SIG-M5 treated with dmso at 0.1 percent for 504 hours (cell line): ENCODE measurements around the gene DNAI2.
"Not testable (repeated sequence)": the region's sequence is repeated elsewhere in the genome, so short reads cannot be mapped to it uniquely, and the experiment has no call there.

Experiments
- DNase-seq: peaks from one replicate; lab custom pipeline; 2025; ENCODE audit not compliant: unreplicated experiment; lab: John Stamatoyannopoulos, UW

DNAI2 gene

DNA sequence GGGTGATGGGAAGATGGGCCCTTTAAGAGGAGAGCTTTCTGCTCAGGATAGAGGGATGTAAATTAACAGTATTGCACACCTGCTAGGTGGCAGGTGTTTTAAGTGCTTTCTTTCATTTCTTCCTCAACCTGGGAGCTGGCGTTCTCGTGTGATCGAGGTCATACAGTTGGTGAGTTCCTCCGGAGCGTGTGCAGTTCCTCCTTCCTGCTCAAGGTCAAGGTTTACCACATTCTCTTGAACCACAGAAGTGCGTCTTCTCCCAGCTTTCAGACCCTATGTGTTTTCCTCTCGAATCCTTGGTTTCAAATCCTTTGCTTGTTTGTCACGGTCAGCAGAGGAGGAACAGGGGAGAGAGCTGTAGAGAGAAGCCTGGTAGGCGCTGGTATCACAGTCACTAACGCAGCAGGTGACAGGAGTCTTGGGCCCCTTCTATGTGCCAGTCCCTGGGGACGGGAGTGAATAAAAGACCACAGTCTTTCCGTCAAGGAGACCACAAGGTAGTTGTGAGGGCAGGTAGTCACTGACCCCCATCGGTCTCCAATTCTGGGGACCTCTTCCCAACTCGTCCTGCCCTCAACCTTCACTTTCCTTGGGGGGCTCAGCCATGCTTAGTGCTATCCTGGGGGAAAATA, 791 bp downstream of the DNAI2 start:
- DNase-seq = peak; percentile 13

DNA sequence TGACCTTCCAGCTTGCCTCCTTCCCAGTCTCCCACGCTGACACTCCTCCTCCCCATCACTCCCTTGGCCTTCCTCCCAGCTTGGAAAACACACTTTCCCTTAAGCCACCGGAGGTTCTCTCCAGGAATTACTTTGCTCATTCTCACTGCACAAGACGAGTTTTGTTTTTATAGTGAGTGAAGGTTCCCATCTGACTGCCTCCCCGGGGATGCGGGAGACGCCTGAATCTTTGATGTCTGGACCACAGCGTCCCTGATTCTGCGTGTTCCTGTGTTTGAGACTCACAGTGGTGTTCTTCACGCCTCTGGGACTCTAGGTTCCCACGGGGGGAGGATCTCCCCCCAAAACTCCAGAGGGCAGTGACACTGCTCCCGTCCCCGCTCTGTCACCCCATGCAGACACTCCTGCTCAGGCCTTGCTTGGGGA, 2.0 kb downstream of the DNAI2 start:
- no peak for DNase-seq

DNA sequence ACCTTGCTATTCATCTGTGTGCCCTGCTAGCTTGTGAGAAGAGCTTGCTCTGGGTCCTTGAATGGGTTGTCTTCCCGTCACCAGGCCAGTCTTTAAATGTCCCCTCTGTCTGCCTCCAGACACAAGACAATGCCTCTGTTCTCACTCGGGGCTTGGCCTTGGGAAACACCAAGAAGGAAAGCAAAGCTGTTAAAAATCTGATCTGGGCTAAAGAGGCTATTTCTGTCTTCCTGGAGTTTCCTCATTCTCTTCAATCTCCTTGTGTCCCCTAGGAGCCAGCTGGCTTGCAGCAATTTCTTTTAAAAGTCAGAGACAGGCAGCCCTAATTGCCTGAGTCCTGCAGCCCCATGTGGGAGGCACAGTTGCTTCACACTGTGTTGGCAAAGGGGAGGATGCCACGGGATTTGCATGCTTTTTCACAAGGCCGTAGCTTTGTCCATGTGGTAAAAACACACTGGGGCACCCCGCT, 2.5 kb downstream of the DNAI2 start:
- no peak for DNase-seq

DNA sequence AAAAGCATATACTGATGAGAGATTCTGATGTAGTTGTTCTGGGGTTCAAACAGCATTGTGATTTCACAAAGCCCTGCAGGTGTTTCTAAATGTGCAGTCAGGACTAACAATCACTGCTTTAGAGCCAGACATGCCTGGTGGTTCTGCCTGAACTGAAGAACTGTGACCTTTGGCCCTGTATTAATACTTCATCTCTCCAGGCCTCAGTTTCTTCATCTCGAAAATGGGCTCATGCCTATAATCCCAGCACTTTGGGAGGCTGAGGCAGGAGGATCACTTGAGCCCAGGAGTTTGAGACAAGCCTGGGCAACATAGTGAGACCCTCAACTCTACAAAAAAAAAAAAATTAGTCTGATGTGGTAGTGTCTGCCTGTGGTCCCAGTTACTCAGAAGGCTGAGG, 3.9 kb downstream of the DNAI2 start:
- DNase-seq = no peak

DNA sequence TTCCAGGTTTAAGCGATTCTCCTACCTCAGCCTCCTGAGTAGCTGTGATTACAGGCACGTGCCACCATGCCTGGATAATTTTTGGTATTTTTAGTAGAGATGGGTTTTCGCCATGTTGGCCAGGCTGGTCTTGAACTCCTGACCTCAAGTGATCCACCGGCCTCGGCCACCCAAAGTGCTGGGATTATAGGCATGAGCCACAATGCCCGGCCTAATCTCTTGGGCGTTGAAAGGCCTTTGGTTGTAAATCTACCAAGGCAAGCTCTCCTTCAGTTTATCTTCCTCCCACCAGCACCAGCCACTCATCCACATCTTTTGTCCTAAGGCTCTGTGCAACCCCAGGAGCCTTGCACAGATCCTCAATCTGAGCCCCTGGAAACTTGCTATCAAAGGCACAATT, 5.6 kb downstream of the DNAI2 start:
- not testable (repeated sequence) for DNase-seq

DNA sequence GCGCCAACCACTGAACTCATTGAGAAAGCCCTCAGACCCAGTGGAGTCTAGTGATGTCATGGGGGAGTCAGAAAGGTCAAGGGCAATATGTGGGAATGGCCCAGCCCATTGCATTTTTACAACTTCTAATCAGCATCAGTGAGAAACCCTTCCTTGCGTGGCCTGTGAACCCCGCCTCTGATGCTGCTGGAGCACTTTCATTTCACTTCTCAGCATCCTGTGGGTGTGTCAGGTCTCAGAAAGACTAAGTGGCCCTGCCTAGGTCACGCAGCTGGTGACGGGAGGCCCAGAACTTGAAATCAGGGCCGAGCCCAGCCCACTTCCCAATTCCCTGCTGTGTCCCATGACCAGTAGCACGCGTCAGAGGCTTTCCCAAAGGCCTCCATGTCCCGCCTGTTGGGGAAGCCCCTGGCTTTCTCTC, 6.1 kb downstream of the DNAI2 start:
- DNase-seq = no peak

DNA sequence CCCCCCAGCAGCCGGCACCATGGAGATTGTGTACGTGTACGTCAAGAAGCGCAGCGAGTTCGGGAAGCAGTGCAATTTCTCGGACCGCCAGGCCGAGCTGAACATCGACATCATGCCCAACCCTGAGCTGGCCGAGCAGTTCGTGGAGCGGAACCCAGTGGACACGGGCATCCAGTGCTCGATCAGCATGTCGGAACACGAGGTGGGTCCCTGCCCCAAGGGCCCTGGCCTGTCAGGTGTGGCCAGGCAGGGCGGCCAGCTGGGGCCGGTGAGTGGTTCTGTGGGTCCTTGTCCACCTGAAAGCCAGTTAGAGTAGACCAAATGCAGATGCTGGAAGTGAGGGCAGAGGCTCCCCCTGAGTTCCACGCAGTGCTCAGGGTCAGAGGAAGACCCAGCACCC, 7.8 kb downstream of the DNAI2 start:
- no peak for DNase-seq

DNA sequence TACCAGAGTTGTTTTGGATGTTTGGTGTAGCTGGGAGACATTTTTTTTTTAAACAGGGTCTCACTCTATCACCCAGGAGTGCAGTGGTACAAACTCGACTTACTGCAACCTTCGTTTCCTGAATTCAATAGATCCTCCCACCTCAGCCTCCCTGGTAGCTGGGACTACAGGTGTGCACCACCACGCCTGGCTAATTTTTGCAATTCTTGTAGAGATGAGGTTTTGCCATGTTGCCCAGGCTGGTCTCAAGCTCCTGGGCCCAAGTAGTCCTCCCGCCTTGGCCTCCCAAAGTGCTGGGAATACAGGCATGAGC, 8.2 kb downstream of the DNAI2 start:
- not testable (repeated sequence) for DNase-seq

DNA sequence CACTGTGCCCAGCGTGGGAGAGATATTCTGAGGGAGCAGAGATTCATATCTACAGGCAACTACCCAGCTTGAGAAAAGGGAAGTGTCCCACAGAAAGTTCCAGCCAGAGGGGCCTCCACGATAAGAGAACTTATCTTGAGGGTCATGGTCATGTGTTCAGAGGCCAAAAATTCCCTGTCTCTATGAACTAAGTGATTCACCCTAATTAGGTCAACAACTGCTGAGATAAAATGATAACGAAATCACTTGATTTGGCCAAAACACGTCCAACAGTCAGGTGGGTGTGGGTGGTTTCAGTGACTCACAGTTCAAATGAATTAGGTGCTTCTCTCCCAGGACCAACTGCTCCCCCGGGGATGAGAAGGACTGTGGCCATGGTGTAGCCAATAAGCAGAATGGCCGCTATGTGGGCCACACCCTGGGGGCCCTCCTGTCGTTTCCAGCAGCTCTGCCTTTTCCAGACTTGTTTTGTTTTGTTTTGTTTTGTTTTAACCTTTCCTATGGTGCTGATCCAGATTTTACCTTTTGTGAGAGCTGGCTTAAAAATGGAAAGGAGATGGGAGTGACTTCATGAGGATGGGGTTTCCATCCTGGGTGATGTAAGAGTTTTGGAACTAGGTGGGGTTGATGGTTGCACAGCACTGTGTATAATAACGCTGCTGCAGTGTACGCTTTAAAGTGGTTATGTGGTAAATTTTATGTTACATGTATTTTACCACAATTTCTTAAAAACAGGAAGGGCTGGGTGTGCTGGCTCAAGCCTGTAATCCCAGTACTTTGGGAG, 8.7 kb downstream of the DNAI2 start:
- DNase-seq = peak; percentile 55

DNA sequence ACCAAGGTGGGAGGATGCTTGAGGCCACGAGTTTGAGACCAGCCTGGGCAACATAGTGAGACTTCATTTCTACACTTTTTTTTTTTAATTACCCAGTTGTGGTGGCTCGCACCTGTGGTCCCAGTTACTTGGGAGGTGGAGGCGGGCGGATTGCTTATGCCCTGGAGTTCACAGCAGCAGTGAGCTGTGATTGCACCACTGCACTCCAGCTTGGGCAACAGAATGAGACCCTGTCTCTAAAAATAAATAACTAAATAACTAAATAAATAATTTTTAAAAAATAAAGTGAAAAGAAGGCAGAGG, 9.3 kb downstream of the DNAI2 start:
- DNase-seq = no peak

DNA sequence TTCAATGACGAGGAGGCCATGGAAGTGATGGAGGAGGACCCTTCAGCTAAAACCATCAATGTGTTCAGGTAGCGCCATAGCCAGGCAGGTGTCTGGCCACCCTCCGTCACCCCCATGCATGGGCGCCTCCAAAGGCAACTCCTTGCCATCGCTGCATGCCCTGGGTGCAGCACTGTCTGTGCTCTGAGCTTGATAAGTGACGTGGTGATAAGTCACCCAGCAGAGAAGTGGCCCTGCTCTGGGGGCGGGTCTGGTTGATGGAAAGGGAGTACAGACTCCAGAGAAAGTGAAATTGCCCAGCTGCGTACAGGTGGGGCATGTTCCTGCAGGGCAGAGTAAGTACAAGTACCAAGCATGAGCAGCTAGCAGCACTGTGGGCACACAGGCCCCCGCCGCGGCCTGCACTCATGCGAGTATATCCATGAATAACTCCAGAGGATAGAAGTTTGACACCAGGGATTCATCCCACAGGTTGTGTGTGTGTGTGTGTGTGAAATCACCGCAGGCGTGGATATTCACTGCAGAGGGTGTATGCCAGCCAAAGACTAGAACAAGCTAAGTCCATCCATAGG, 13.1 kb downstream of the DNAI2 start:
- no peak for DNase-seq

DNA sequence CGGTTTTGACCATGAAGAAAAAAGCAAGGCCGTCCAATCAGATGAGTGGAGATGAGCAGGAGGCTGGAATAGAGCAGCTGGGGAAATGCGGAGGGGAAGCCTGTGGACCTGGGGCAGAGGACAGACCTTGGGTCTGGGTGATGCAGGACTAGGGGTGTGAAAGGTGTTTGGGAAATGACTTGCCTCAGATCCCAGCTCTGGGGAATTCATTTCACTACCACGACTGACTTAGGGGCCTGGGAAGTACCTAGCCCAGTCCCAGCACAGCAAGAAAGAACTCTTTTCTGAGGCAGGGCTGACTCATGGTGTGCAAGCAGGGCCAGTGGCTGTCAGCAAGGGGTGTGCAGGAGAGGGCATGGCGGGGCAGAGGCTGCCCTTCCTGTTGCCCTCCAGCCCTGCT, 14.8 kb downstream of the DNAI2 start:
- DNase-seq = no peak

DNA sequence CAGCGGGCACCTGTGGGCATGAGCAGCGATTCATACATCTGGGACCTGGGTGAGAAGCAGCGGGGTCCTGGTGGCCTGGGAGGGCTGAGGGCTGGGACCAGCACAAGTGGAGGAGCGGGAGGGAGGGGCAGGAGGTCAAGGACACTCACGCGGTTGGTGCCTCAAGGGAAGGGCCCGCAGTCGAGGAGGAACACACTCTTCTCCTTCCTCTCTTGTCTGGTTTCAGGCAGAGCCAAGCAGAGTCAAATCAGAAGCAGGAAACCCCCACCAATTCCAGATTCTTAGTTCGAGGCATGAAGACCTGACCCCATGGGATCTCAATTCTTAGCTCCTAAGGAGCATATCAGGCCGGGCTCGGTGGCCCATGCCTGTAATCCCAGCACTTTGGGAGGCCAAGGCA, 15.7 kb downstream of the DNAI2 start:
- DNase-seq = no peak

DNA sequence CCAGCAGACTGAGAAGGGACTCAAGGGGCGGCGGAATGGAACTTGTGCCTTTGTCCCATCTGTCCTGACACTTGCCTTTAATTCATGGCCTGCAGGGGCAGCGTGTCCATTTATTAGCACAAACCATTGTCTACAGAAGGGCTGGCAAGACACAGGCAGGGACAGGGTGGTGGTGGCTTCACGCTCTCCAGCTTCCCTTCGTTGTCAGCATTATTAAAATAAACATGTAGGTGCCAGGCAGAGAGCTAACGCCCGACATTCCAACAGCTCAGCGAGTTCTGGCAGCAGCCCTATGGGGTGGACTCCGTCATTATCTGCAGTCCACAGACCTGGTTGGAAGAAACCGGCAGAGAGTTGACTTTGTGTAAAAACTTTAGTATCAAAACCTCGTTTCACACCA, 16.3 kb downstream of the DNAI2 start:
- no peak for DNase-seq

DNA sequence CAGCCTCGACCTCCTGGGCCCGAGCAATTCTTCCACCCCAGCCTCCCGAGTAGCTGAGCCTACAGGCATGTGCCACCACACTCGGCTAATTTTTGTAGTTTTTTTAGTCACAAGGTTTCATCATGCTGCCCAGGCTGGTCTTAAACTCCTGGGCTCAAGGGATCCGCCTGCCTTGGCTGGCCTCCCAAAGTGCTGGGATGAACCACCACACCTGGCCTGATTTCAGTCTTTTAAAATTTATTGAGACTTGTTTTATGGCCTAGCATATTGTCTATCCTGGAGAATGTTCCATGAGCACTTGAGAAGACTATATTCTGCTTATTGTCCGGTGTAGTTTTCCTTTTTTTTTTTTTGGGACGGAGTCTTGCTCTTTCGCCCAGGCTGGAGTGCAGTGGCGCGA, 18.5 kb downstream of the DNAI2 start:
- DNase-seq = no peak

DNA sequence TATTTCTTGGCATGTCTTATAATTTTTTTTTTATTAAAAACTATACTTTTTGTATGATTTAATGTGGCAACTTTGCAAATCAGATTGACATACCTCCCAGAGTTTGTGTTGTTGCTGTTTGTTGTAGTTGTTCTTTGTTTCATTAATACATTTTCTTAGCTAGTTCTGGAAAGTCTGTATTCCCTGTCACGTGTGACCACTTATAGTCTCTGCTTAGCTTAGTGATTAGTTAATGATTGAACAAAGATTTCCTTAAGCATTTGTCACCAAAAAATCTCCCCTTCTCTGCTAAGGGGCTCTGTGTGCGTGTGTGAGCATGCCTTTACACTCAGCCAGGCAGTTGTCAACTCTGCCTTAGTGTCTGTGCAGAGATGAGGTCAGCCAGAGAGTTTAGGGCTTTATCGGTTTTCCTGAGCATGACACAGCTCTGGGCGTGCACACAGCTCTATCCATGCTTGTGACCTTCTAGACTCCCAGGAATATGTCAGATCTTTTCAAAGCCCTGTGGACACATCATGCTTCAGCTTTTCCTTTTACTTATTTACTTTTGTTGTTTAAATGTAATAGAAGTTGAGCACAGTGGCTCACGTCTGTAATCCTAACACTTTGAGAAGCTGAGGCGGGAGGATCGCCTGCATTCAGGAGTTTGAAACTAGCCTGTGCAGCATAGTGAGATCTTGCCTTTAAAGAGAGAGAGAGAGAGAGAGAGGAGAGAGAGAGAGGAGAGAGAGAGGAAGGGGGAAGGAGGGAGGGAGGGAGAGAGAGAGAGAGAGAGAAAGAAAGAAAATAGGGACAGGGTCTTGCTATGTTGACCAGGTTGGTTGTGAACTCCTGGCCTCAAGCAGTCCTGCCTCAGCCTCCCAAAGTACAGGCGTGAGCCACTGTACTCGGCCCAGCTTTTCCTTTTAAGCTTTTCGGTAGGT, 21.9 kb downstream of the DNAI2 start:
- no peak for DNase-seq

DNA sequence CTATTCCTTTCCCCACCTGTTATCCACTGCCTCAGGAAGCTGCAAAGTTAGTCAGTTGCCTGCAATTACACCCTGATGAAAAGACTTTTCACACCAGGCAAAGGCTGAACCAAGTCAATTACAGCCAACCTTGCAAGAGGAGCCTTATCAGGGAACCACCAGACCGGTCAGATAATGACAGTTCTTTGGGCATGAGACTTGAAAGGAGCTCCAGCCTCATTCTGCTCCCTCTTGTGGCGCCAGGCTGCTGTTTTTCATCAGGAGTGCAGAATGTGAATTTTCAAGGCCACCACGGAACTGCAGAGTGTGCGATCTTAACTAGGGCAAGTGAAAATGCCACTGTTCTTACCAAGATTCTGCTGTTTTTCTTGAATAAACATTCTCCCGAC, 22.5 kb downstream of the DNAI2 start:
- DNase-seq = peak; percentile 59

DNA sequence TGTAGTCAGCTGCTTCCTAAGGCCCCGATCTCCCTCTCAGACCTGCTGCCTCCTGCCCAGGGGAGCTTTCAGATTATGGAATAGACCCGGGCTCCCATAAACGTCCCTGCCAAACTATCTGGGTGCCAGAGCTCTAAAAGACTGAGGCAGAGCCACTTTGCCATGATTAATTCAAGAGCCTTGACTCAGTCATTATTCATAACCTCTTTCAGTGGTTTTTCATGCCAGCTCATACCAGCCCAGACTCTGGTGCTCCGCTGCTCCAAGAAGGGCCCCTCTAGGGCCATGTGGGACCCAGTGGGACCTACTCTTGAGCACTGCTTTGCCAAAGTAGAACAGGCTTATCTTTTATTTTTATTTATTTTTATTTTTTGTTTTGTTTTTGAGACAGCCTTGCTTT, 23.9 kb downstream of the DNAI2 start:
- no peak for DNase-seq

DNA sequence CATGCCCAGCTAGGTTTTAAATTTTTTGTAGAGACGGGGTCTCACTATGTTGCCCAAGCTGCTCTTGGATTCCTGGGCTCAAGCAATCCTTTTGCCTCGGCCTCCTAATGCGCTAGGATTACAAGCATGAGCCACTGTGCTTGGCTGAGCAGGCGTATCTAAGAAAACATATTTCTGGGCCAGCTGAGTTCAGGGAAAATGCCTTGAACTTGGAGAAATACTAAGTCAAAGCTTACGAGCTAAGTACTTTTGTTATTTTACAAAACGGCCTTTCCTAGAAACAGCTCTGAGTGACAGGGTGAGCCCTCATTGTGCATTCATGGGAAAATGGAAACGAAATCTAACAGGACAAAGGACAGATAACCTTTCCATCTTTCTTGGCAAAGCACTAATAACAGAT, 24.7 kb downstream of the DNAI2 start:
- DNase-seq = no peak

DNA sequence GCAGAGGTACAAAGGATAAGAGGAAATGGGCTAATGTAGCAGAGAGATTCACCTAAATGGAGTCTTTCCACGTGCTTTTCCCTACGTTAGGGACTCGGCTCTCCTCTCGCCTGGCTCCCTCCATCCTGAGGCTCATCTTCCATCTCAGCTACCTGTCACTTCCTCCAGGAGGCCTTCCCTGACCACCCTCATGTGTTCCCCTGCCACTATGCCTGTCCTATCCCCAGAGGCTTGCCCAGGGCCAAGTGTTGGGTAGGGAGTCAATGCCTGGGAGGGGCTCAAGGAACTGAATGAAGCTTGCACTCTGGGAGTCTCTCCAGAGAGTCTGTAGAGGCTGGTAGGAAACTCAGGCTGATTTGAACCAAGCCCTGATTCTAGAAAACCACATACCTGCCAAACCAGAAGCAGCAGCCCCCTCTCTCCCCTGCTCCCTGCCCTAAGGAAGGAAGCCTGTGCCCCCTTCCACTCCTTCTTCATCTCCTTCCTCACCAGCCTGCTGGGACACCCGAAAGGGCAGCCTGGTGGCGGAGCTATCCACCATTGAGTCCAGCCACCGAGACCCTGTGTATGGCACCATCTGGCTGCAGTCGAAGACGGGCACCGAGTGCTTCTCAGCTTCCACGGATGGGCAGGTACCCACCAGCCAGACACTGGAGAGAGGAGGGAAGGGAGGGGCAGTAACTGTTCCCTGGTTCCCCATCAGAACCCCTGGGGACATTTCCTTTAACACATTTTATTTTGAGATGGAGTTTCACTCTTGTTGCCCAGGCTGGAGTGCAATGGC, 25.4 kb downstream of the DNAI2 start:
- DNase-seq = no peak

DNA sequence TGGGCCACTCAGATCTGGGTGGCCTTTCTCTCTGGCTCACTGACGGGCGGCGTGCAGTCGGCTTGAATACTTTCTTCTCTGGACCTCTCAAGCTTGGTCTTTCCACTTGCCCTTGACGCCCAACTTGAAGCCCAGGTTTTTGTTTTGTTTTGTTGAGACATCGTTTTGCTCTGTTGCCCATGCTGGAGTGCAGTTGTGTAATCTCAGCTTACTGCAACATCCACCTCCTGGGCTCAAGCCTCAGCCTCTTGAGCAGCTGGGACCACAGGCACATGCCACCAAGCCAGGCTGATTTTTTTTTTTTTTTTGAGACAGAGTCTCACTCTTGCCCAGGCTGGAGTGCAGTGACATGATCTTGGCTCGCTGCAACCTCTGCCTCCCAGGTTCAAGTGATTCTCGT, 29.3 kb downstream of the DNAI2 start:
- peak; percentile 54 for DNase-seq
